GM23338 (cell line): Measurements from ENCODE around the gene BRINP2.
"Not testable (repeated sequence)": the region's sequence is repeated elsewhere in the genome, so short reads cannot be mapped to it uniquely, and the experiment has no call there.

Experiments used
- EZH2 ChIP-seq: fragments of 200-600 bp; sonication (generic); IDR thresholded peaks from one replicate; pipeline ENCODE4 v1.8.0; 2017; ENCODE audit warnings: antibody characterized with exemption, mild to moderate bottlenecking, low read depth; ENCODE audit not compliant: unreplicated experiment
- POLR2AphosphoS5 ChIP-seq: IDR thresholded peaks from 2 replicates; pipeline ENCODE4 v1.6.1; 2016; ENCODE audit warnings: antibody characterized with exemption, low read depth
- ZNF114 ChIP-seq: fragments of 250-450 bp; sonication (Bioruptor Pico); IDR thresholded peaks from 2 replicates; pipeline ENCODE4 v1.5.0; 2020; ENCODE audit warnings: mild to moderate bottlenecking, moderate library complexity
- ZNF331 ChIP-seq: fragments of 250-450 bp; sonication (Bioruptor Pico); IDR thresholded peaks from 2 replicates; pipeline ENCODE4 v1.5.0; 2020; ENCODE audit warnings: low read depth, mild to moderate bottlenecking, moderate library complexity
- TF ChIP-seq, protein P1 (sequence below), 2 experiments: fragments of 200-600 bp in 1 of 2; sonication (generic) in 1 of 2; conservative IDR thresholded peaks; 2 replicates each; pipeline versions ENCODE4 v1.5.1 to v1.6.1; 2016 to 2017; ENCODE audit warnings: antibody characterized with exemption in 2 of 2, low read depth in 2 of 2, mild to moderate bottlenecking in 2 of 2, moderate library complexity in 1 of 2
- TF ChIP-seq, protein P2 (sequence below): IDR thresholded peaks from one replicate; pipeline ENCODE4 v1.6.1; 2018; ENCODE audit warnings: antibody characterized with exemption; ENCODE audit not compliant: unreplicated experiment

DNA sequence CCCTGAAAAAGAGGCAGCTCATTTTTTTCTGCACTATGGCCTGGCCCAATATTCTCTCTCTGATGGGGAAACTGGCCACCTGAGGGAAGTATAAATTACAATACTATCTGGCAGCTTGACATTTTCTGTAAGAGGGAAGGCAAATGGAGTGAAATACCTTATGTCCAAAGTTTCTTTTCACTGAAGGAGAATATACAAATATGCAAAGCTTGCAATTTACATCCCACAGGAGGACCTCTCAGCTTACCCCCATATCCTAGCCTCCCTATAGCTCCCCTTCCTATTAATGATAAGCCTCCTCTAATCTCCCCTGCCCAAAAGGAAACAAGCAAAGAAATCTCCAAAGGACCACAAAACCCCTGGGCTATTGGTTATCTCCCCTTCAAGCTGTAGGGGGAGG, 150.7 kb downstream of the BRINP2 start:
- TF ChIP-seq ZNF331 (CRISPR knock-in tag); ZNF114 (CRISPR knock-in tag); EZH2; POLR2AphosphoS5: not testable (repeated sequence)
- TF ChIP-seq, protein P1, sequence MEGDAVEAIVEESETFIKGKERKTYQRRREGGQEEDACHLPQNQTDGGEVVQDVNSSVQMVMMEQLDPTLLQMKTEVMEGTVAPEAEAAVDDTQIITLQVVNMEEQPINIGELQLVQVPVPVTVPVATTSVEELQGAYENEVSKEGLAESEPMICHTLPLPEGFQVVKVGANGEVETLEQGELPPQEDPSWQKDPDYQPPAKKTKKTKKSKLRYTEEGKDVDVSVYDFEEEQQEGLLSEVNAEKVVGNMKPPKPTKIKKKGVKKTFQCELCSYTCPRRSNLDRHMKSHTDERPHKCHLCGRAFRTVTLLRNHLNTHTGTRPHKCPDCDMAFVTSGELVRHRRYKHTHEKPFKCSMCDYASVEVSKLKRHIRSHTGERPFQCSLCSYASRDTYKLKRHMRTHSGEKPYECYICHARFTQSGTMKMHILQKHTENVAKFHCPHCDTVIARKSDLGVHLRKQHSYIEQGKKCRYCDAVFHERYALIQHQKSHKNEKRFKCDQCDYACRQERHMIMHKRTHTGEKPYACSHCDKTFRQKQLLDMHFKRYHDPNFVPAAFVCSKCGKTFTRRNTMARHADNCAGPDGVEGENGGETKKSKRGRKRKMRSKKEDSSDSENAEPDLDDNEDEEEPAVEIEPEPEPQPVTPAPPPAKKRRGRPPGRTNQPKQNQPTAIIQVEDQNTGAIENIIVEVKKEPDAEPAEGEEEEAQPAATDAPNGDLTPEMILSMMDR (conservative IDR thresholded peaks at IDR 0.05; ENCODE audit: low read depth in 2 of 2), result not testable (repeated sequence)
- TF ChIP-seq, protein P2, sequence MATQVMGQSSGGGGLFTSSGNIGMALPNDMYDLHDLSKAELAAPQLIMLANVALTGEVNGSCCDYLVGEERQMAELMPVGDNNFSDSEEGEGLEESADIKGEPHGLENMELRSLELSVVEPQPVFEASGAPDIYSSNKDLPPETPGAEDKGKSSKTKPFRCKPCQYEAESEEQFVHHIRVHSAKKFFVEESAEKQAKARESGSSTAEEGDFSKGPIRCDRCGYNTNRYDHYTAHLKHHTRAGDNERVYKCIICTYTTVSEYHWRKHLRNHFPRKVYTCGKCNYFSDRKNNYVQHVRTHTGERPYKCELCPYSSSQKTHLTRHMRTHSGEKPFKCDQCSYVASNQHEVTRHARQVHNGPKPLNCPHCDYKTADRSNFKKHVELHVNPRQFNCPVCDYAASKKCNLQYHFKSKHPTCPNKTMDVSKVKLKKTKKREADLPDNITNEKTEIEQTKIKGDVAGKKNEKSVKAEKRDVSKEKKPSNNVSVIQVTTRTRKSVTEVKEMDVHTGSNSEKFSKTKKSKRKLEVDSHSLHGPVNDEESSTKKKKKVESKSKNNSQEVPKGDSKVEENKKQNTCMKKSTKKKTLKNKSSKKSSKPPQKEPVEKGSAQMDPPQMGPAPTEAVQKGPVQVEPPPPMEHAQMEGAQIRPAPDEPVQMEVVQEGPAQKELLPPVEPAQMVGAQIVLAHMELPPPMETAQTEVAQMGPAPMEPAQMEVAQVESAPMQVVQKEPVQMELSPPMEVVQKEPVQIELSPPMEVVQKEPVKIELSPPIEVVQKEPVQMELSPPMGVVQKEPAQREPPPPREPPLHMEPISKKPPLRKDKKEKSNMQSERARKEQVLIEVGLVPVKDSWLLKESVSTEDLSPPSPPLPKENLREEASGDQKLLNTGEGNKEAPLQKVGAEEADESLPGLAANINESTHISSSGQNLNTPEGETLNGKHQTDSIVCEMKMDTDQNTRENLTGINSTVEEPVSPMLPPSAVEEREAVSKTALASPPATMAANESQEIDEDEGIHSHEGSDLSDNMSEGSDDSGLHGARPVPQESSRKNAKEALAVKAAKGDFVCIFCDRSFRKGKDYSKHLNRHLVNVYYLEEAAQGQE, result not testable (repeated sequence)
